ENCODE results near the gene DDX20.
A peak's percentile ranks its signal among the peaks of the same experiment; 100 is the strongest.

DDX20 gene

DNA sequence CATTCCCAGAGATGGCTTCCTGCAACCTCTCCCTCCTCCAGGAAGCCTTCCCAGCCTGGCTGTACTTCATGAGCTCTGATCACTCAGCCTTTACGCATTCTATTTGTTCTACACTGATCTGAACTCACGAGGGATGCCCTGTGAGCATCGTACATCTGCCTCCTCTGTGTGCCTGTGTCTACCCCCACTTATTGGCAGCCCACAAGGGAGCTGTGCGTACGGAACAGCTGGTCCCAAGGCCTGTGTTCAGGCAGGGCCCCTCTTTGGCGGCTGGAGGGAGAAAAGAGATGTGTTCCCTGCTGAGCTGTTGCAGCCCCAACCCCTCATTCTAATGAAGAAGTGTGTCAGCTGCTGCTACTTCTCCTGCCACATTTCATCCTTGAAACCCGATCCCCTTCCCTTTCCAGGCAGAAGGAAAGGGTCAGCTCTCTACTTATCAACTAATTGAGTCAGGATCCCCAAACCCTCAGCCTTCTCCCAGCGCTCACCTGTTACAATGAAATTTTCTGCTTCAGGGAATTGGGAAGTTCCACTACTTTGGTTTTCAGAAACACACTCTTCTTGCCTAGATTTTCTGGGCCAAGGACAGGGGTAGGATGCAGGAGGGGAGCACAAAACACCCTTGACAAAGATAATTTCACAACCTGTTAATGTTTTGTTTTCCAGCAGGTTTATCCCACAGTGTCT, 19.7 kb upstream of the DDX20 start:
- H2AK5ac ChIP-seq (ENCODE audit: low read depth, low read length): peak overlapping the region; percentile 26
- H3K27me3 ChIP-seq (ENCODE audit: control insufficient read depth in 3 of 3, insufficient read depth in 3 of 3, low read depth in 1 of 3, low read length in 3 of 3): no peaks in the 10 kb centered on the region
- no peak overlapping the region for H3K14ac ChIP-seq (ENCODE audit: low read length)
- H3K18ac ChIP-seq (ENCODE audit: low read length): peak overlapping the region; percentile 50
- H3K27ac ChIP-seq (replicated peaks; ENCODE audit: low read length): peak overlapping the region; percentile 62
- H3K4me3 ChIP-seq (ENCODE audit: low read length in 2 of 2): peak overlapping the region in 1 of 2 donors; percentile 27
- H2BK12ac ChIP-seq (ENCODE audit: low read length): no peak overlapping the region
- no peak overlapping the region for H4K8ac ChIP-seq (ENCODE audit: low read depth, low read length)
- WGBS, 2 donors (ENCODE audit: extremely low coverage in 2 of 2, insufficient read length in 2 of 2, insufficient replicate concordance in 1 of 2): no CpG with 5 or more reads among the region's 8 CpGs
- peaks cover 28 to 51% of the 10 kb centered on the region in 2 donors for H3K4me1 ChIP-seq (ENCODE audit: control insufficient read depth in 2 of 2, insufficient read depth in 1 of 2, low read depth in 1 of 2, low read length in 2 of 2)
- no peak overlapping the region for H2BK5ac ChIP-seq (ENCODE audit: low read length)
- DNase-seq (ENCODE audit: low spot score): no peak
- peak overlapping the region; percentile 36 for H3K4me2 ChIP-seq (ENCODE audit: insufficient read depth, low read length, poor library complexity, severe bottlenecking)
- H4K91ac ChIP-seq (ENCODE audit: low read depth, low read length, poor library complexity): no peak overlapping the region
- H3K9me3 ChIP-seq (replicated peaks in 1 of 2; ENCODE audit: control insufficient read depth in 2 of 2, insufficient read depth in 1 of 2, low read depth in 1 of 2, low read length in 2 of 2): no peaks in the 10 kb centered on the region
- peaks cover 0 to 4% of the 10 kb centered on the region in 2 donors for H3K36me3 ChIP-seq (replicated peaks in 1 of 2; ENCODE audit: control insufficient read depth in 2 of 2, insufficient read depth in 2 of 2, low read length in 2 of 2)
- peak overlapping the region; percentile 11 for H2AFZ ChIP-seq (ENCODE audit: low read length)
- no peak overlapping the region for H3K23ac ChIP-seq (ENCODE audit: low read depth, low read length, poor library complexity)
- peaks cover 6% of the 10 kb centered on the region for H3K79me1 ChIP-seq (ENCODE audit: low read depth, low read length)
- no peak overlapping the region for H3K4ac ChIP-seq (ENCODE audit: low read length)
- no peak overlapping the region for H2BK15ac ChIP-seq (ENCODE audit: low read length)
- no peak overlapping the region for H3K9ac ChIP-seq (ENCODE audit: low read depth, low read length, poor library complexity)
- no peak overlapping the region for H2BK120ac ChIP-seq (ENCODE audit: low read depth, low read length)

DNA sequence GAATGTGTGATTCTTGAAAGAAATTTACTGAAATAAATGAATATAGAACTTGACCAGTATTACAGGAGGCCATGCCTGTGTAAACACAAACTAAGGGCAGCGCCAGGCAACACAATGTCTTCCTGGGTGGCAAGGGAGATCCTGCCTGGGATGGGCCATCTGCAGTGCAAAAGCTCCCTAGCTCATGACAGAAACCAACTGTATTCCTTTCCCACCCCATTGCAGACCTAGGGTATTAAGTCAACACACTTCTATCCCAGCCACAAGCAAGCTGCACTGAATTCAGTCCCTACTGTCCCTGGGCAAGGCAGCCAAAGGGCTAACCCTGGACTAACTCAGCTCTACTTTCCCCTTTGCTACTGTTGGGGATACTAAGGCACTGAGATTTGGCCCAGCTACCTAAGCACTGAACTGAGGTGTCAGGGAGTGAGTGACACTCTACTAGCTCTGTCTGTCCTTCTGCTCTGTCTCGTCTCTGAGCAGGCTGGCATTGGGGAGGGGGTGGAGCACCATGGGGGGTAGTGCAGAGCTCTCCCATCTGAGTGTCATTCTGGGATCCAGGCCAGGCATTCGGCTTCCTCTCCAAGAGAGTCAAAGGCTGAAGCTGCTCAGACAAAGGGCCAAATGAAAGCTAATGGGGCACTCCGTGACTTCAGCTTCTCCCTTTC, 19.0 kb upstream of the DDX20 start:
- Histone ChIP-seq H3K14ac (ENCODE audit: low read length) (no peak overlapping the region), H4K91ac (ENCODE audit: low read depth, low read length, poor library complexity) (no peak overlapping the region), H3K9me3 (replicated peaks in 1 of 2; ENCODE audit: control insufficient read depth in 2 of 2, insufficient read depth in 1 of 2, low read depth in 1 of 2, low read length in 2 of 2) (no peaks in the 10 kb centered on the region), H3K4me3 (ENCODE audit: low read length in 2 of 2) (no peak overlapping the region), H2BK120ac (ENCODE audit: low read depth, low read length) (no peak overlapping the region), H2BK12ac (ENCODE audit: low read length) (peak overlapping the region; percentile 19), H3K79me1 (ENCODE audit: low read depth, low read length) (peaks cover 6% of the 10 kb centered on the region), H3K23ac (ENCODE audit: low read depth, low read length, poor library complexity) (no peak overlapping the region), H2AFZ (ENCODE audit: low read length) (no peak overlapping the region), H3K9ac (ENCODE audit: low read depth, low read length, poor library complexity) (no peak overlapping the region), H2BK5ac (ENCODE audit: low read length) (no peak overlapping the region), H3K36me3 (replicated peaks in 1 of 2; ENCODE audit: control insufficient read depth in 2 of 2, insufficient read depth in 2 of 2, low read length in 2 of 2) (peaks cover 0 to 4% of the 10 kb centered on the region in 2 donors), H2AK5ac (ENCODE audit: low read depth, low read length) (no peak overlapping the region), H3K4me1 (ENCODE audit: control insufficient read depth in 2 of 2, insufficient read depth in 1 of 2, low read depth in 1 of 2, low read length in 2 of 2) (peaks cover 30 to 51% of the 10 kb centered on the region in 2 donors), H3K4ac (ENCODE audit: low read length) (no peak overlapping the region), H3K18ac (ENCODE audit: low read length) (peak overlapping the region; percentile 40), H3K4me2 (ENCODE audit: insufficient read depth, low read length, poor library complexity, severe bottlenecking) (peak overlapping the region; percentile 36), H4K8ac (ENCODE audit: low read depth, low read length) (no peak overlapping the region), H3K27me3 (ENCODE audit: control insufficient read depth in 3 of 3, insufficient read depth in 3 of 3, low read depth in 1 of 3, low read length in 3 of 3) (no peaks in the 10 kb centered on the region), H3K27ac (replicated peaks; ENCODE audit: low read length) (no peak overlapping the region), H2BK15ac (ENCODE audit: low read length) (no peak overlapping the region)
- DNase-seq (ENCODE audit: low spot score): no peak
- WGBS, 2 donors (ENCODE audit: extremely low coverage in 2 of 2, insufficient read length in 2 of 2, insufficient replicate concordance in 1 of 2): no CpG with 5 or more reads among the region's 4 CpGs

DNA sequence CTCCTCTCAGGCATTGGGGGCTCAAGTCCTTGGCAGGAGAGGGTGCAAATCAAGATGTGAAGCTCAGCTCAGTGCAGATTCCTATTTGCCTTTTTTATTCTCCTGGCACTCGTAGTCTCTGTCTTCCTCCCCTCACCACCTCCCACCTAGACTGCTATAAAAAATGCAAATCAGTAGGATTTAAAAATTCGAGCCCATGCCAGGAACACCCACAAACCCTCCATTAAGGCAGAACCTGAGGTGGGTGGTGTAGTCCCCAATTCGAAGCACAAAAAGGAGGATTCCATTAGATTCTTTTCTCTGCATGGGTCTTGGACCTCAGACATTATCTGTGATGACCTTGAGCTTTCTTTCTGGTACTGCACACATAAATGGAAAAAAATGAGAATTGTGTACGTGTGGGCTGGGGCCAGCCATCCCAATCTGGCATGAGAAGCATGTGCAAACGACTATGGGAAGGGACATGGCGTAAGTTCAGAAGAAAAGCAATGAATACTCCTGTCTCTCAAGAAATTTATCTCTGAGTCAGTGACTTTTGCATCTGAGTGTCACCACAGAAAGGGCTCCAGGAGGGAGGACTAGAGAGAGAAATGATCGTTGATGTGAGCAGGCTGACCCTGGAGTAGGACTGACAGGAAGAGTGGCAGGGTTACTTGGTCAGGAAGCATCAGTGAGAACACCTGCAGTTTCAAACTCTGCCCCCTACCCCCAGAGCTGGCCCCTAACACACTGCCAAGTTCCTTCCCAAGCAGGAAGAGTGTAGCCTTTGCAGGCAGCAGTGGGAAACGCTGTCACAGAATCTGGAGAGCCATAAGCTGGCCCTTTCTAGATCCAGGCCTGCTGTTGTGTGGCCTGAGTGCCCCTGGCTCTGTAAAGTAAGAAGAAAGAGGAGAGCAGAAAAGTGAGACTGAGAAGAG, 18.2 kb upstream of the DDX20 start:
- no peak overlapping the region for H2BK5ac ChIP-seq (ENCODE audit: low read length)
- H3K14ac ChIP-seq (ENCODE audit: low read length): no peak overlapping the region
- peak overlapping the region; percentile 94 for H2AFZ ChIP-seq (ENCODE audit: low read length)
- no peak overlapping the region for H2BK12ac ChIP-seq (ENCODE audit: low read length)
- no CpG with 5 or more reads among the region's 8 CpGs for WGBS, 2 donors (ENCODE audit: extremely low coverage in 2 of 2, insufficient read length in 2 of 2, insufficient replicate concordance in 1 of 2)
- H2AK5ac ChIP-seq (ENCODE audit: low read depth, low read length): peak overlapping the region; percentile 8
- peaks cover 30 to 51% of the 10 kb centered on the region in 2 donors for H3K4me1 ChIP-seq (ENCODE audit: control insufficient read depth in 2 of 2, insufficient read depth in 1 of 2, low read depth in 1 of 2, low read length in 2 of 2)
- no peak overlapping the region for H2BK120ac ChIP-seq (ENCODE audit: low read depth, low read length)
- no peaks in the 10 kb centered on the region for H3K9me3 ChIP-seq (replicated peaks in 1 of 2; ENCODE audit: control insufficient read depth in 2 of 2, insufficient read depth in 1 of 2, low read depth in 1 of 2, low read length in 2 of 2)
- H3K4me2 ChIP-seq (ENCODE audit: insufficient read depth, low read length, poor library complexity, severe bottlenecking): peak overlapping the region; percentile 98
- DNase-seq (ENCODE audit: low spot score): no peak
- no peak overlapping the region for H4K91ac ChIP-seq (ENCODE audit: low read depth, low read length, poor library complexity)
- H2BK15ac ChIP-seq (ENCODE audit: low read length): no peak overlapping the region
- peaks cover 4% of the 10 kb centered on the region for H3K79me1 ChIP-seq (ENCODE audit: low read depth, low read length)
- peak overlapping the region; percentile 54 for H3K9ac ChIP-seq (ENCODE audit: low read depth, low read length, poor library complexity)
- H3K27ac ChIP-seq (replicated peaks; ENCODE audit: low read length): no peak overlapping the region
- peak overlapping the region in 1 of 2 donors; percentile 55 for H3K4me3 ChIP-seq (ENCODE audit: low read length in 2 of 2)
- peaks cover 0 to 3% of the 10 kb centered on the region in 2 donors for H3K36me3 ChIP-seq (replicated peaks in 1 of 2; ENCODE audit: control insufficient read depth in 2 of 2, insufficient read depth in 2 of 2, low read length in 2 of 2)
- peak overlapping the region; percentile 22 for H3K18ac ChIP-seq (ENCODE audit: low read length)
- H3K23ac ChIP-seq (ENCODE audit: low read depth, low read length, poor library complexity): no peak overlapping the region
- no peaks in the 10 kb centered on the region for H3K27me3 ChIP-seq (ENCODE audit: control insufficient read depth in 3 of 3, insufficient read depth in 3 of 3, low read depth in 1 of 3, low read length in 3 of 3)
- H3K4ac ChIP-seq (ENCODE audit: low read length): no peak overlapping the region
- no peak overlapping the region for H4K8ac ChIP-seq (ENCODE audit: low read depth, low read length)

DNA sequence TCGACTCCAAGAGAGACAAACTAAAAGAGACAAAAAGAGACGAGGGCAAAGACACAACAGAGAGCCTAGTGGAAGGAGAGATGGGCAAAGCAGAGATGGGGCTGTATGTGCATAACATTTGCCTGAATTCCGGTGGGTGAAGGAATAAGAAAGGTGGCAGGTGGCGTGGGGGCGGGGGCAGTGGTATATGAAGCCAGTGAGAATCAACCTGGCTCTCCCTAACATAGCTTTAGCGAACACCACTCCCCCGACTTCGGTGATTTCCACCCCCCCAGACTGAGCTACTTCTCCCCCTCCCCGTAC, 17.6 kb upstream of the DDX20 start:
- Histone ChIP-seq H3K27ac (replicated peaks; ENCODE audit: low read length) (no peak overlapping the region), H2AFZ (ENCODE audit: low read length) (peak overlapping the region; percentile 94), H3K4me1 (ENCODE audit: control insufficient read depth in 2 of 2, insufficient read depth in 1 of 2, low read depth in 1 of 2, low read length in 2 of 2) (peaks cover 32 to 48% of the 10 kb centered on the region in 2 donors), H3K79me1 (ENCODE audit: low read depth, low read length) (peaks cover 4% of the 10 kb centered on the region), H2BK12ac (ENCODE audit: low read length) (no peak overlapping the region), H2BK120ac (ENCODE audit: low read depth, low read length) (no peak overlapping the region), H3K18ac (ENCODE audit: low read length) (peak overlapping the region; percentile 96), H4K8ac (ENCODE audit: low read depth, low read length) (no peak overlapping the region), H3K9me3 (replicated peaks in 1 of 2; ENCODE audit: control insufficient read depth in 2 of 2, insufficient read depth in 1 of 2, low read depth in 1 of 2, low read length in 2 of 2) (no peaks in the 10 kb centered on the region), H3K23ac (ENCODE audit: low read depth, low read length, poor library complexity) (no peak overlapping the region), H3K4me2 (ENCODE audit: insufficient read depth, low read length, poor library complexity, severe bottlenecking) (peak overlapping the region; percentile 98), H2AK5ac (ENCODE audit: low read depth, low read length) (peak overlapping the region; percentile 8), H4K91ac (ENCODE audit: low read depth, low read length, poor library complexity) (no peak overlapping the region), H3K4me3 (ENCODE audit: low read length in 2 of 2) (peak overlapping the region; percentile 55 to 78), H3K9ac (ENCODE audit: low read depth, low read length, poor library complexity) (no peak overlapping the region), H2BK15ac (ENCODE audit: low read length) (no peak overlapping the region), H3K36me3 (replicated peaks in 1 of 2; ENCODE audit: control insufficient read depth in 2 of 2, insufficient read depth in 2 of 2, low read length in 2 of 2) (no peaks in the 10 kb centered on the region), H3K4ac (ENCODE audit: low read length) (no peak overlapping the region), H3K14ac (ENCODE audit: low read length) (no peak overlapping the region), H2BK5ac (ENCODE audit: low read length) (no peak overlapping the region), H3K27me3 (ENCODE audit: control insufficient read depth in 3 of 3, insufficient read depth in 3 of 3, low read depth in 1 of 3, low read length in 3 of 3) (no peaks in the 10 kb centered on the region)
- no peak for DNase-seq (ENCODE audit: low spot score)
- WGBS, 2 donors (ENCODE audit: extremely low coverage in 2 of 2, insufficient read length in 2 of 2, insufficient replicate concordance in 1 of 2): no CpG with 5 or more reads among the region's 9 CpGs

All from neuronal stem cell (in vitro differentiated cells).